Liver (tissue), 9 donors: ENCODE results near the gene PLCD1. TPM values are rescaled to one million over a fixed set of nuclear protein-coding genes. Genes with fewer than 3 reads are reported as not detected.

Experiments used
- DNase-seq: peaks from one replicate; pipeline ENCODE4 v3.0.0-alpha.2; 2017; ENCODE audit warnings: low spot score
- H3K27ac ChIP-seq, 2 donors: one replicate each; pipeline ENCODE4 v1.7.0; 2013; ENCODE audit warnings: inconsistent platforms in 2 of 2, low read length in 2 of 2, control low read depth in 1 of 2, low read depth in 1 of 2, mild to moderate bottlenecking in 1 of 2
- H3K27me3 ChIP-seq, 4 donors: one replicate each; pipeline versions ENCODE4 v1.6.1 to v1.7.0; 2013; ENCODE audit warnings: low read length in 3 of 4, inconsistent platforms in 1 of 4, mild to moderate bottlenecking in 1 of 4, moderate library complexity in 1 of 4; ENCODE audit not compliant: control insufficient read depth in 4 of 4, insufficient read depth in 4 of 4
- H3K36me3 ChIP-seq, 4 donors: one replicate each; pipeline versions ENCODE4 v1.6.1 to v1.7.0; 2013; ENCODE audit warnings: low read length in 3 of 4, mild to moderate bottlenecking in 3 of 4, low read depth in 1 of 4, moderate library complexity in 1 of 4; ENCODE audit not compliant: control insufficient read depth in 4 of 4, insufficient read depth in 3 of 4
- H3K4me1 ChIP-seq, 4 donors: one replicate each; pipeline versions ENCODE4 v1.6.1 to v1.7.0; 2013; ENCODE audit warnings: low read length in 3 of 4, mild to moderate bottlenecking in 3 of 4, moderate library complexity in 1 of 4; ENCODE audit not compliant: control insufficient read depth in 4 of 4, insufficient read depth in 4 of 4
- H3K4me3 ChIP-seq, 3 donors: one replicate each; pipeline versions ENCODE4 v1.6.1 to v1.7.0; 2013; ENCODE audit warnings: low read length in 3 of 3, control low read depth in 1 of 3, low read depth in 1 of 3, mild to moderate bottlenecking in 1 of 3
- H3K9ac ChIP-seq, 2 donors: one replicate each; pipeline ENCODE4 v1.7.0; 2013; ENCODE audit warnings: low read length in 2 of 2, mild to moderate bottlenecking in 2 of 2, moderate library complexity in 2 of 2, control low read depth in 1 of 2, low read depth in 1 of 2
- H3K9me3 ChIP-seq, 4 donors: one replicate each; pipeline versions ENCODE4 v1.6.1 to v1.7.0; 2013; ENCODE audit warnings: low read length in 3 of 4; ENCODE audit not compliant: control insufficient read depth in 4 of 4
- ATF3 ChIP-seq: IDR thresholded peaks from 2 replicates; pipeline ENCODE4 v1.6.1; 2016; ENCODE audit warnings: antibody characterized with exemption
- CTCF ChIP-seq: fragments of 150-350 bp; IDR thresholded peaks from 2 replicates; pipeline ENCODE4 v1.5.1; 2017; ENCODE audit warnings: improper control_type of control experiment, low read depth, low read length; ENCODE audit not compliant: missing input control
- EGR1 ChIP-seq, 2 donors: IDR thresholded peaks; 2 replicates each; pipeline ENCODE4 v1.6.1; 2016 to 2018; ENCODE audit warnings: antibody characterized with exemption in 2 of 2, low read depth in 2 of 2
- FOXA1 ChIP-seq: IDR thresholded peaks from 2 replicates; pipeline ENCODE4 v1.6.1; 2016; ENCODE audit warnings: antibody characterized with exemption
- FOXA2 ChIP-seq: IDR thresholded peaks from 2 replicates; pipeline ENCODE4 v1.6.1; 2016; ENCODE audit warnings: antibody characterized with exemption
- GABPA ChIP-seq, 2 donors: IDR thresholded peaks in 1 of 2; conservative IDR thresholded peaks in 1 of 2; 2 replicates each; pipeline ENCODE4 v1.6.1; 2016; ENCODE audit warnings: antibody characterized with exemption in 2 of 2, mild to moderate bottlenecking in 1 of 2, moderate library complexity in 1 of 2
- HNF4A ChIP-seq, 2 donors: conservative IDR thresholded peaks; 2 replicates each; pipeline ENCODE4 v1.6.1; 2016; ENCODE audit warnings: antibody characterized with exemption in 2 of 2, mild to moderate bottlenecking in 2 of 2
- HNF4G ChIP-seq: IDR thresholded peaks from 2 replicates; pipeline ENCODE4 v1.6.1; 2016; ENCODE audit warnings: antibody characterized with exemption
- JUND ChIP-seq, 2 donors: IDR thresholded peaks; 2 replicates each; pipeline ENCODE4 v1.6.1; 2016; ENCODE audit warnings: antibody characterized with exemption in 2 of 2
- MAX ChIP-seq: IDR thresholded peaks from 2 replicates; pipeline ENCODE4 v1.6.1; 2016; ENCODE audit warnings: antibody characterized with exemption
- NR2F2 ChIP-seq: IDR thresholded peaks from 2 replicates; pipeline ENCODE4 v1.6.1; 2016; ENCODE audit warnings: antibody characterized with exemption
- RAD21 ChIP-seq, 2 donors: IDR thresholded peaks; 2 replicates each; pipeline ENCODE4 v1.6.1; 2016; ENCODE audit warnings: antibody characterized with exemption in 2 of 2, mild to moderate bottlenecking in 2 of 2
- REST ChIP-seq: IDR thresholded peaks from 2 replicates; pipeline ENCODE4 v1.6.1; 2016; ENCODE audit warnings: antibody characterized with exemption, mild to moderate bottlenecking
- RXRA ChIP-seq, 2 donors: IDR thresholded peaks; 2 replicates each; pipeline ENCODE4 v1.6.1; 2017 to 2018; ENCODE audit warnings: antibody characterized with exemption in 2 of 2, mild to moderate bottlenecking in 1 of 2
- SP1 ChIP-seq: IDR thresholded peaks from 2 replicates; pipeline ENCODE4 v1.6.1; 2018; ENCODE audit warnings: antibody characterized with exemption, mild to moderate bottlenecking
- TAF1 ChIP-seq: conservative IDR thresholded peaks from 2 replicates; pipeline ENCODE4 v1.6.1; 2016; ENCODE audit warnings: antibody characterized with exemption, mild to moderate bottlenecking
- YY1 ChIP-seq: IDR thresholded peaks from 2 replicates; pipeline ENCODE4 v1.6.1; 2016; ENCODE audit warnings: antibody characterized with exemption, mild to moderate bottlenecking
- WGBS: extraction: QIAGEN DNeasy Blood & Tissue Kit; methylation state at CpG from one replicate; pipeline ENCODE4 v1.1.7; 2013; 5-methylcytosine and 5-hydroxymethylcytosine counted together
- polyA plus RNA-seq, 2 donors: library from polyadenylated mRNA; stranded (reverse) in 1 of 2; unstranded in 1 of 2; fragments of 200-250 nt in 1 of 2; fragments of >200 nt in 1 of 2; fragmentation: Nextera tagmentation in 1 of 2; extraction: Ambion mirVana in 1 of 2; gene quantifications; one replicate each; pipeline versions ENCODE4 v1.2.1 to v1.2.3, GENCODE V29; 2013 to 2015
- total RNA-seq, 2 donors: library from RNA; depleted of rRNA; stranded (reverse); fragments of >200 nt; gene quantifications; one replicate each; pipeline ENCODE4 v1.2.3, GENCODE V29; 2014
- TF ChIP-seq, protein P1 (sequence below): IDR thresholded peaks from 2 replicates; pipeline ENCODE4 v1.6.1; 2016; ENCODE audit warnings: antibody characterized with exemption
- donor health status: healthy.
- donor health status: healthy.
- donor health status: healthy.
- donor health status: healthy.
- donor health status: healthy.

Gene PLCD1
- total and polyA plus RNA-seq, 4 donors = 6.7 to 10.5 (median 9.1) TPM

DNA sequence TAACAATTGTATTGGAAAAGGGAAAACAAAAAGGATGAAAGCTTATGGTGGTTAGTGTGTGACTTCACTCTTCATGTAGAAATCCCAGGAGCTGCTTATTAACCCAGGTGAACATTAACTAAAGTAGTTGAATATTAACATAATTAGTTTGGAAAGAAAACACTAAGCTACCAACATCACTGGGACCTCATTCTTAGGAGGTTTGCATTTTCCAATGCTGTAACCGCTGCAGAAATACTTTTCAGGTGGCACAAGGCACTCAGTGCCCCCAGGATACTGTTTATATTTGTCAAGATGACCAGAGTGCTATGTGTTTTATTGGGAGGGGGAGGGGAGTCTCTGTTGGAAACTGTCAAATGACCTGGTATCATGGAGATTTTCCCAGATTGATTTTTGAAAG is 64.7 kb downstream of the PLCD1 start (continued):
- no peak for TF ChIP-seq CTCF
- TF ChIP-seq HNF4G = no peak
- TF ChIP-seq JUND (IDR thresholded peaks at IDR 0.05) = peak; percentile 2 to 58

GRCh38 chr3:37964146-37964545 is 65.3 kb downstream of the PLCD1 start:
- H3K27ac ChIP-seq = peak overlapping the region; percentile 90 to 98
- 39% methylated on average over 3 of the region's 3 CpGs for WGBS
- TF ChIP-seq CTCF = no peak
- TF ChIP-seq SP1 = no peak
- TF ChIP-seq HNF4A (conservative IDR thresholded peaks at IDR 0.05) = no peak
- no peak for TF ChIP-seq EGR1 (IDR thresholded peaks at IDR 0.05; ENCODE audit: low read depth in 2 of 2)
- no peak for TF ChIP-seq JUND (IDR thresholded peaks at IDR 0.05)
- TF ChIP-seq, protein P1, sequence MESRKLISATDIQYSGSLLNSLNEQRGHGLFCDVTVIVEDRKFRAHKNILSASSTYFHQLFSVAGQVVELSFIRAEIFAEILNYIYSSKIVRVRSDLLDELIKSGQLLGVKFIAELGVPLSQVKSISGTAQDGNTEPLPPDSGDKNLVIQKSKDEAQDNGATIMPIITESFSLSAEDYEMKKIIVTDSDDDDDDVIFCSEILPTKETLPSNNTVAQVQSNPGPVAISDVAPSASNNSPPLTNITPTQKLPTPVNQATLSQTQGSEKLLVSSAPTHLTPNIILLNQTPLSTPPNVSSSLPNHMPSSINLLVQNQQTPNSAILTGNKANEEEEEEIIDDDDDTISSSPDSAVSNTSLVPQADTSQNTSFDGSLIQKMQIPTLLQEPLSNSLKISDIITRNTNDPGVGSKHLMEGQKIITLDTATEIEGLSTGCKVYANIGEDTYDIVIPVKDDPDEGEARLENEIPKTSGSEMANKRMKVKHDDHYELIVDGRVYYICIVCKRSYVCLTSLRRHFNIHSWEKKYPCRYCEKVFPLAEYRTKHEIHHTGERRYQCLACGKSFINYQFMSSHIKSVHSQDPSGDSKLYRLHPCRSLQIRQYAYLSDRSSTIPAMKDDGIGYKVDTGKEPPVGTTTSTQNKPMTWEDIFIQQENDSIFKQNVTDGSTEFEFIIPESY = no peak
- H3K27me3 ChIP-seq = no peaks in the 10 kb centered on the region
- no peak for DNase-seq
- peak overlapping the region in 1 of 2 donors; percentile 89 for H3K9ac ChIP-seq
- H3K4me3 ChIP-seq = no peak overlapping the region
- no peaks in the 10 kb centered on the region for H3K9me3 ChIP-seq
- no peaks in the 10 kb centered on the region for H3K36me3 ChIP-seq
- H3K4me1 ChIP-seq = peaks cover 7 to 50% (median 38%) of the 10 kb centered on the region in 4 donors

GRCh38 chr3:37963635-37964034 is 65.8 kb downstream of the PLCD1 start:
- H3K4me3 ChIP-seq = no peak overlapping the region
- H3K36me3 ChIP-seq = no peaks in the 10 kb centered on the region
- no peaks in the 10 kb centered on the region for H3K9me3 ChIP-seq
- peak overlapping the region; percentile 72 to 89 for H3K9ac ChIP-seq
- WGBS = 30% methylated on average over 3 of the region's 3 CpGs
- peak overlapping the region; percentile 90 to 98 for H3K27ac ChIP-seq
- H3K4me1 ChIP-seq = peaks cover 7 to 54% (median 38%) of the 10 kb centered on the region in 4 donors
- no peaks in the 10 kb centered on the region for H3K27me3 ChIP-seq
- no peak for DNase-seq
- TF ChIP-seq RAD21 (IDR thresholded peaks at IDR 0.05) (peak in 1 of 2 donors; percentile 45), TAF1 (peak; percentile 84), GABPA (IDR thresholded peaks at IDR 0.05 in 1 of 2, conservative IDR thresholded peaks at IDR 0.05 in 1 of 2) (no peak), NR2F2 (no peak), YY1 (no peak), EGR1 (IDR thresholded peaks at IDR 0.05; ENCODE audit: low read depth in 2 of 2) (no peak), ATF3 (peak; percentile 17), REST (peak; percentile 57), HNF4A (conservative IDR thresholded peaks at IDR 0.05) (no peak), MAX (no peak), FOXA1 (no peak), SP1 (no peak), FOXA2 (peak; percentile 20), HNF4G (no peak), JUND (IDR thresholded peaks at IDR 0.05) (no peak), RXRA (IDR thresholded peaks at IDR 0.05) (peak in 1 of 2 donors; percentile 7)
- TF ChIP-seq, protein P1 = peak; percentile 19
